Measurements from ENCODE around the gene GALNT13. TPM values are rescaled to one million over a fixed set of nuclear protein-coding genes. Genes with fewer than 3 reads are reported as not detected.

The GALNT13 gene
- total and polyA plus RNA-seq, 2 of the 13 experiments (the other 11 are each of a cell fraction or from before 2014, with no cell fraction given), result 1.3 to 5.0 TPM

- peak; percentile 98 for TF ChIP-seq ARID5B (CRISPR knock-in tag; IDR thresholded peaks at IDR 0.05)
- no peak for TF ChIP-seq ZNF800 (CRISPR knock-in tag; IDR thresholded peaks at IDR 0.05)
- TF ChIP-seq NFATC3 (CRISPR knock-in tag; IDR thresholded peaks at IDR 0.05), result no peak
- no peak for TF ChIP-seq PRPF4 (IDR thresholded peaks at IDR 0.05; ENCODE audit: low read depth, low read length, poor library complexity, severe bottlenecking)
- TF ChIP-seq RFX3 (CRISPR knock-in tag; IDR thresholded peaks at IDR 0.05), result no peak
- TF ChIP-seq FOSL2 (CRISPR knock-in tag; IDR thresholded peaks at IDR 0.05), result peak; percentile 37; the same call in 1 of the 2 replicates
- no peak for TF ChIP-seq ZNF576 (CRISPR knock-in tag; IDR thresholded peaks at IDR 0.05)
- no peak for TF ChIP-seq ATF6 (CRISPR knock-in tag; conservative IDR thresholded peaks at IDR 0.05)
- no peak for TF ChIP-seq E2F5 (CRISPR knock-in tag; conservative IDR thresholded peaks at IDR 0.05)
- TF ChIP-seq FOXK1 (CRISPR knock-in tag; IDR thresholded peaks at IDR 0.05; ENCODE audit: borderline replicate concordance, low read depth), result peak; percentile 96
- TF ChIP-seq ZNF12 (CRISPR knock-in tag; IDR thresholded peaks at IDR 0.05), result 0 out of 2 replicates have a peak, but pooled peaks have one; percentile 14
- peak; percentile 33; the same call in 1 of the 2 replicates for TF ChIP-seq MAX (IDR thresholded peaks at IDR 0.05)
- TF ChIP-seq BRF2 (CRISPR knock-in tag; IDR thresholded peaks at IDR 0.05), result peak; percentile 87
- TF ChIP-seq TCF7 (IDR thresholded peaks at IDR 0.05; ENCODE audit: low read depth), result peak; percentile 64
- TF ChIP-seq ZNF124 (CRISPR knock-in tag; IDR thresholded peaks at IDR 0.05), result peak; percentile 81; the same call in 1 of the 2 replicates
- TF ChIP-seq ZNF18 (CRISPR knock-in tag; IDR thresholded peaks at IDR 0.05; ENCODE audit: insufficient replicate concordance), result no peak
Measured at GRCh38 chr2:154449951-154450658, 578.4 kb downstream of the GALNT13 start (continued).
